Activated T-cell treated with anti-CD3 and anti-CD28 coated beads, Interleukin-2, amount 50 U/mL, for 48 hours (primary cell): ENCODE data around the gene FOXJ3.

ENCODE experiments used
- DNase-seq, 2 experiments: peaks; one replicate each; pipeline ENCODE4 v3.0.0-alpha.2; 2020

FOXJ3 gene

DNA sequence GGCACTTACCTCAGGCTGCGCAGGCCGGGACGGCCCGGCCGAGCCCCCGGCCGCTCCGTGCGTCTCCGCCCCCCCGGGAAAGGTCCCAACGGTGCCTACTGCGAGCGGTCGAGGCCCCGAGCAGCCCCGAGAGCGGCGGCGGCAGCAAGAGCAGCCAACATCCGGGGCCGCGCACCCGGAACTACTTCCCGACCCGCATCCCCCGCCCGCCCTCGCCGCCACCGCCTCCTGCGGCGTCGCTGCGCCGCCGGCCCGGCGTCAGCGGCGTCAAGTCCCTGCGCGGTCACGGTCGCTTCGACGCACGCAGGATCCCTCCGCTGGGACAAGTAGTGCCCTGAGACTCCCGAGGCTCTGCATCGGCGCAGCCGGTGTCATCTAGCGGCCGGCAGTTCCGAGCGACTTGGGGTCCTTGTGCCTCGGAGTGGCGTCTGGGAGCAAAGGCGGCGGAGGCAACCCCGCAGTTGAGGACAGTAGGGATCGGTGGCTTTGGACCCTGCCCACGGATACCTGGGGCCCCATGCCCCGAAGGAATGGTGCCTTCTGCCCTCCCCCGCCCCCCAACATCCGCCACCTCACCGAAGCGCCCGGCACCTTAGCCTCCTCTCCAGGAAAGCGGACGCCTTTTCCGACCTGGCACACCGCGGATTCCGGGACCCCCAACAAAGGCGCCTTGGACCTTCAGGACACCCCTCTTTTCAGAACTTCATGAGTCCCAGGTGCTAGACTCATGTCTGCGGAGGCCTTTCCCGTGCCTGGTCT is at the start of gene FOXJ3:
FOXJ3 (minus strand) TSS at position 186 of the 759 bp plus-strand sequence. CDS start 24,142 bp downstream, outside the sequence.
- peak; percentile 95 to 96 for DNase-seq

DNA sequence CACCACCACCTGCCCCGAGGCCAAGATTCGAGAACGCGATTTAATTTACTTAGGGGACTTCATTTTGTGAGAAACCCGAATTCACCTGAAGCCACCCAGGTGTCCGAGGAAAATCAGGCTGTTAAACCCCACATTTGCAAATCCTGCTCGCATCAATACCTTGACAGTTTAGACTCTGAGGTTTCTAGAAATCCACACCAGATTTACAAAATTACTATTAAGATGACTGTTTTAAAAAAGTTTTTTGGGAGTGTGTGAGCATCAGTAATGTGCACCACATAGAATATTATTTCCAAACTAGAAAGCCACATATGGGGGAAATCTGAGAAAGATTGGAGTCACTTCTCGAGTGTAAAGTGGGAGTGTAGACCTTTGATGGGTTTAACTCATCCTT is 46.2 kb upstream of the FOXJ3 start:
- no peak for DNase-seq

DNA sequence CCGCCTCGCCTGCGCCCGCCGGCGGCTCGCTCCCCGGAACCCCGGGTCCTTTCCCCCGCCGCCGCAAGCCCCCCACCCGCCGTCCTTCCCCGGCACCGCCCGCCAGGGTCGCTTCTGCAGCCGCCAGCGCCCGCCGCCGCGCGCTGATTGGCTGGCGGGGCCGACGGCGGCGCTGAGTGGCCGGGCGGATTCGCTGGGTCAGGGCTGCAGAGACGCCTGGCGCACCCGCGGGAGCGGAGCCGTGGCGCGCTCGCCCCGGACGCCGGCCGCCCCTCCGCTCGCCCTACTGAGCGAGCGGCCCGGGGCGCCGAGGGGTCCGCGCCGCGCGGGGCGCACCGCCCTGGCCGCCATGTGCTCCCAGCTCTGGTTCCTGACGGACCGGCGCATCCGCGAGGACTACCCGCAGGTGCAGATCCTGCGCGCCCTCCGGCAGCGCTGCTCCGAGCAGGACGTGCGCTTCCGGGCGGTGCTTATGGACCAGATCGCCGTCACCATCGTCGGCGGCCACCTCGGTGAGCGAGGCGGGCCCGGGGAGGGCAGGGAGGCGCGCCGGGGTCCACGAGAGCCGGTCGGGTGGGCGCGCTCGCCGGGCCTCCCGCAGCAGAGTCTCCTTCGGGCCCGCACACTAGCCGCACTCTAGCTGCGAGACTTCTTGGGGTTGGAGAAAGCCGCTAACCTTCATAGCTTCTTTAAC is 45.7 kb upstream of the FOXJ3 start, which contains the start of gene RIMKLA:
RIMKLA (plus strand) TSS at position 207 of the 694 bp plus-strand sequence; CDS start at position 350, 143 bp downstream.
- peak; percentile 63 to 78 for DNase-seq

DNA sequence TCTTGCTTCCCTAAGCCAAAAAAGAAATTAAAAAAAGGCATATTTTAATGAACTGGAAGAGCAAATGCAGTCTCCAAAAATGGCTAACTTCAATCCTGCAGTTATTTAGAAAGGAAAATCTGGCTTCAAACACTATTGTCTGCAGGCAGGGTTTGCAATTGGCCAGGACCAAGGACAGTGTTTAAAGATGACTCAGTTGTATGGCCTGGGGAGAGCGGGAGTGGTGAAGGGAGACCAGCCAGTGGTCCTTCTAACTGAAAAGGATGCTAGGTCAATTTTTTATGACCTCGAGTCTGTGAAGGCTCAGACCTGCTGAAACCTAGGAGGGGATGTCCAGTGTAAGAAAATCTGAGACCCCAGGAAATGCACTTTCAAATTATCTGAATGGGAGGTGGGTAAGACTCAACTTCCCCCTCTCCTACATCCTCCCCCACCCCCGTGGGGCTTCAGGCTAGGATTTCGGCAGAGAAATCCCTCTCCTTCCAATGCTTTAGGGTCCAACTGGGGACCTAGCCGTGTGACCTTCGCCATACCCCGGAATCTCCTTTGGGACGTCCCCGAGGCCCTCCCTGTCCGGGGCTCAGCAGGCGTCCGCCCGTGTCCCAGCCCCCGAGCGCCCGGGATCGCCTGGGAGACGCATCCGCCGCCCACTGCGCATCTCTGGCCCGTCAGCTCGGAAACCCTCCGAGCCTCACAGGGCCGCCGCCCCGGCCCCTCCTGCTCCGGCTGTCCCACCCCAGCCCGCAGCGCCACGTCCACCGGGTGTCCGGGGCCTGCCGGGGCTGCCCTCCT is 45.0 kb upstream of the FOXJ3 start:
- no peak for DNase-seq

DNA sequence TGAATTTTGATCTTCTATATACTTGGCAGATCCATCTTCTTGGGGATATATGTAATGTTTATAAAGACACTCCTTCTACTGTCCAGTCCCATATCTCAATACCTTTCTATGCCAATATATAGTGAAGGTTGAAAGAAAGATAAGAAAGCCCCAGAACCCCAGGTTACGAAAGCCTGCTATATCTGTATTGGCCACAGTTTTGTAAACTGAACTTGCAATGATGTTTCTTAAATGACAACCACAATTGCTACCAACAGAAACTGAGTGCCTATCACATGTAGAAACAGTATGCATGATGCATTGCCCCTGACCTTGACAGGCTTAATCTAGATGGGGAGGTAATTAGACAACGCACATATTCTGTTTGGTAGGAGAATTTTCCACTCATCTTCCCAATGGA is 37.8 kb upstream of the FOXJ3 start:
- DNase-seq, result no peak

DNA sequence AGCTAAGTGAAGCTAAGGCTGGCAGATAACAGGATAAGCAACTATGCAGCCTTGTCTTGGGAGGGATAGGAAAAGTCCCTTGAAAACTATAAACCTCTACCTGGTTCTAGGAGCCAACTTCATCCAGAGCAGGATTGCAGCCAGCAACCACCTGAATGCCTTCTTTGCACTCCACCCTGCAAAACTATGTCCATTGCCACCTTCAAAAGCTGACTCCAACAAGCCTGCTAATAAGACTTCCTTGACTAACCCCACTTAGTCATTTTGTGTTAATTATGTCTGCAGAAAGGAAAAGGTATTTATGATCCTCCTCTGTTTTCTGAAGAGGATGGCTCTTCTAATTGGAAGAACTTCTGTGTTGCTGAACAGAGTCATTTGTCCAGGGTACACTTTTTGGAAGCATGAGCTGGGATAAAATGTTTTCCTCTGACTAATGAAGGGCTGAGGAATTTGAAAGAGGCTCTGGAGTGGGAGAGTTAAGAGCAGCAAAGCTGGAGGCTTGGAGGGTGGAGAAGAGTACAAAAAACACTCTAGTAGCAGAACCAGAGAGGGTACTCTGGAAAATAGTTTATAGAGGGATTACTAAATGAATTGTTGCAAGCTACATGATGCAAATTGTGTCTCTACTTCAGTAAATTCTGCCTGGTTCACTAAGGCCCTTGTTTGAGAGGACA is 36.0 kb upstream of the FOXJ3 start:
- no peak for DNase-seq

DNA sequence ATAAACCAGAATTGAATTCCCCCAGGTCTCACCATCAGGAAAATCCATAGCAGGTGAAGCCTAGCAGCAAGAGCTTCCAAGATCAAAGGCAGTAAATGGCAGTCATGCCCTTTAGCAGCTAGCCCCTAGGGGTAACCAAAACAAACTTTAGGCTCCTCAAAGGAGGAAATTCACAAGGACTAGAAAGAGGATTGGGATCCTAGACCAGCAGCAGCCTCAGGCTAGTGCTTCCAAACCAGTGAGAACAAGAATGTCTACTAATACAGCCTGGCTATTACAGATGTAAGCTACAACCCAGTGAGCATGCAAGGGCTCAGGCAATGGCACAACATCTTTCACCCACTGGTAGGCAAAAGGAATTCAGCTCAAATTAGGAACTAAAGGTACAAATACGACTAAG is 34.4 kb upstream of the FOXJ3 start:
- no peak for DNase-seq

DNA sequence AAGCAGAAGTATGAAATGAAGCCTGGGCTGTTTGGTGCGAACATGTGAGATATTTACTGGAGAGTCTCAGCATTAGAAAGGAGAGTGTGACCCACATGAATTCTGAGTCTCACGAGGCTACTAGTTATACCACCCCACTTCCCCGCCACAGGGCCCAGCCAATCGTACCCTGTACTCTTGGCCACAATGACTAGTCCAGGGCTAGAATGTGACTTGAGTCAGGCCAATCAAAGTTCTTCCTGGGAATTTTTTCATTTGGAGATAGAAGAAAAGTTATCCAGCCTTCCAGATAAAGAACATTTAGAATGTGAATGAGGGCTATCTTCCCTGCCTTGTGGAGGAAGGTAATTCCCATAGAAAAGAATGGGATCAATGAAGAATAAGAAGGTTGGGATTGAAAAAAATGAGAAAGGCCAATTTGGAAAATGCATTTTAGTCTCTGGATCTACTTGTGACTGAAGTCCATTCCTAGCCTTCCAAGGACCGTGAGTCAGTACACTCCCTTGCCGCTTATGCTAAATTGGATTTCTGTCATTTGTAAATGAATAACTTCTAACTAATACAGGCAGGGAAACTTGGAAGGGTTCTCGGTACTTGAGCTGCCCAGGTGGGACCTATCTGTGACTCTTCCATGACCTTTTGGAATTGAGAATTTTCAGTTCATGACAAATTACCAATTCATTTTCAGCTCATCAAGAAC is 33.2 kb upstream of the FOXJ3 start:
- DNase-seq, result no peak

DNA sequence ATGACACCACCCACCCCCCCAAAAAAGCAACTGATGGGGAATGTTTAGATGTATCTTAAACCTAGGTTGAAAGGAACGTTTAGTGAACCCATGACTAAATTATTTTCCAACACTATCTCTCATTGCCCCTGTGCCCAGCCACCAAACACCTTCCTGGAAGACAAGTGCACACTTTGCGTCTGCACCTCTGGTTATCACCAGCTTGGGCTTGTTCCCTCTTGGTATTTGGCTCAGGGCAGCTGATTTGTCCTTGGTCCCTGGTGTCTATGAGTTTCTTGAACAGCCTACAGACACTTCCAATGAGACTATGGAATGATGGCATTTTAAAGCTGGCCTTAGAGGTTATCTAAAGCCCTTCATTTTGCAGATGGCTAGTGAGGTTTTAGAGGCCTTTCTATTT is 30.1 kb upstream of the FOXJ3 start:
- DNase-seq, result no peak

DNA sequence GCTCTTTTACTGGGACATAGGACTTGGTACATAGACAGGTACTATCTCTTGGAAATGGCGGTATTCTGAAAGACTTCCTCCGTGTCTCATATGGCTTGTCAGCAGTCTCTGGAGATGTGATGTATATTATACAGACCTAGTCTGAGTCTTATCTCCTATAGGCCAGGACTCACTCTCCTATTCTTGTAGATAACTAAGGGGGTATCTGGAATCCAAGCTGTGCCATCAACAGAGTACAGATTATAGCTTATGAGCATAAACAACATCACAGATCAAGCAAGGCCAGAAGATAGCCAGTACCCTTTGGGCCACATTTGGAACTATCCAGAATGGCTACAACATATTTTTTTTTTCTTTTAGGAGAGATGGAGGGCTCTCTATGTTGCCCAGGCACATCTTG is 29.5 kb upstream of the FOXJ3 start:
- DNase-seq, result no peak

DNA sequence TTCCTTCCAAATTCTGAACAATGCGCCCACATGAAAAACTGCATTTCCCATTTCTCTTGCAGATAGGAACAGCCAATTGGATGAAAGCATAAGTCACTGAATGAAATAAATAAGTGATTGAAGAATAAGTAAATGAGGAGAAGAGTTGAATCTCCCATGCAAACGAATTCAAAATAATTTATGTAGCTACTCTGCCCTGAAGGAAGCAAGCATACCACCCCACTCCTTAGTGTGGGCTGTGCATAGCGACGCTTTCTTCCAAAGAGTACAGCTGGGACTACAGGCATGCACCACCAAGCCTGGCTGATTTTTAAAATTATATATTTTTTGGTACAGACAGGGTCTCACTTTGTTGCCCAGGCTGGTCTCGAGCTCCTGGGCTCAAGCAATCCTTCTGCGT is 29.1 kb upstream of the FOXJ3 start:
- DNase-seq, result no peak

DNA sequence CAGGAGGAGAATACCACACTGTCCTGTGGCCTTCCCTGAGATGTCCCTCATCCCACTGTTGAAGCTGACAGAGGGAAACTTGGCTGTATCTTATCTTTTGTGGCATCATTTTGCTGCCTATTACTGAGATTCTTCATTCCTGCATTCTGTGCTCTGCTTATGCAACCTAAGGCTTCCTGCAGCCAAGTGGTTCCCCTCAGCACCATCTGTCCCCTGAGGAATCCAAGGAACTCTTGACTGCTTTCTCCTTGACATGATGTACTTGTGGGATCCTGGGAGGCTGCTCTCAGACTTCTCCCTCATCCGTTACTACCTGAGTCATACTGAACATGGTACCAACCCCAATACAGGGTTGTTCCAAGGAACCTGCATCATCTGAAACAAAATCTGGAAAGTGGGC is 24.4 kb upstream of the FOXJ3 start:
- DNase-seq, result no peak

DNA sequence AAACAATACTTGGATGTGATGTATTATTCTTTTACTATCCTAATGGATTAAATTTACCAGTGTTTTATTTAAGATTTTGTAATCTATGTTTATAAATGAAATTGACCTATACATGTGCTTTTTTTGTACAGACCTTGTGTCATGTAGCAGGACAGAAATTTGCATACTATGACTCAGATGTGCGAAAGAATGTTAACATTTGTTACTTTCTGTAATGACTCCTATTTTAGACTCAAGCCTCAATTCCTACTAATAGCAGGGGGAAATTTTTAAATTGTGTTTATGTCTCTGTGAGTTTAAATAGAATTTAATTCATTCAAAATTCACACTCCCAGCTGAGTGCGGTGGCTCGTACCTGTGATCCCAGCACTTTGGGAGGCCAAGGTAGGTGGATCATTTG is 23.8 kb upstream of the FOXJ3 start:
- no peak for DNase-seq

DNA sequence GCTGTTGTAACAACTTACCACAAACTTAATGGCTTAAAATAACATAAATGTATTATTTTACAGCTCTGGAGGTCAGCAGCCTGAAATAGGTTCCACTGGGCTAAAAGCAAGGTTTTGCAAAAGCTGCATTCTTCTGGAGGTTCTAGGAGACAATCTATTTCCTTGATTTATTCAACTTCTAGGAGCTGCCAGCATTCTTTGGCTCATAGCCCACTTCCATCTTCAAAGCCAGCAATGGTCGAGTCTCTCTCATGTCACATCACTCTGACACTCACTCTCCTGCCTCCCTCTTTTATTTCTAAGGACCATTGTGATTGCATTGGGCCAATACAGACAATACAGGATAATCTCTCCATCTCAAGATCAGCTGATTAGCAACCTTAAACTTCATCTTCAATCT is 15.1 kb upstream of the FOXJ3 start:
- no peak for DNase-seq

DNA sequence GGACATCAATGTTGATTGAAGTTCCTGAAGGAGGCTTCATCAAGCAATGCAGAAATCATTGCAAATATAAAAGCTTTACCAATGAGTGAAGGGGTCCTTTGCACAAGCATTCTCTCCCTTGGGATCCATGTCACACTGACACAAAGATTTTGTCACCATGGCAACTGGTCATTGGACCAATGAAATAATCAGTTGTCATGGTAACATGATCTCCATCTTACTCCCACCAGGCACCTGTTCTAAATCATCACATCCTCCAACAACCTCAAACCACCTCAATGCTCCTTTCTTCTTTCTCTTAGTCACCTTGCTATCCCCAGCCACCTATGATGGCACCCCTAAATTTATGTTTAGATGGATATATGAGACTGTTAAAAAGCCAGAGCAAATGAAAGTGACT is 13.5 kb upstream of the FOXJ3 start:
- no peak for DNase-seq

DNA sequence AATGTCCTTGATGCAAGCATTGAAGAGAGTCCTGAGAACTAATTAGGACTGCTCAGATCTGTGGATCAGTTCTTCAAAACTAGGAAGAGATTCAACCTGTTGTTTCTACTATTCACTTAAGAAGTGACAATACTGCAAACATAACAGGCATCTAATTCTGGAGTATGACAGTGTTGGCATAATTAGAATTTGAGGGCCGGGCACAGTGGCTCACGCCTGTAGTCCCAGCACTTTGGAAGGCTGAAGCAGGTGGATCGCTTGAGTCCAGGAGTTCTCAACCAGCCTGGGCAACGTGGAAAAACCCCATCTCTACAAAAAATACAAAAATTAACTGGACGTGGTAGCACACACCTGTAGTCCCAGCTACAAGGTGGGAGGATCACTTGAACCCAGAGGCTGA is 8.0 kb upstream of the FOXJ3 start:
- DNase-seq, result no peak

DNA sequence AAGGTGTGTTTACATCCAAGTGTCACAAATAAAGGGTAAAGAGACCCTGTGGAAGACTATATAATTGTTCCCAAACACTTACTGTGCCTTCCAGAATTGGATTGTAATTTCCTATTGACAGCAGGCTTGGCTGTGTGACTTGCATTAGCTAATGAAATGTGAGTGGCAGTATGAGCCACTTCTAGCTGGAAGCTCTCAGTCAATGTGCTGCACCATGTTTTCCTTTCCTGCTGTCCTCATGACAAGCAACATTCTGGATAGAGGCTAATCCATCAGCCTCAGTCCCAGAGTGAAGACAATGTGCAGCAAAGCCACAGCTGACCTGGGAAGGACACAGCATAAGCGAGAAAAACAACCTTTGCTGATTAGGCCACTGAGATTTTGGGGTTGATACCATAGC is 5.9 kb upstream of the FOXJ3 start:
- no peak for DNase-seq

DNA sequence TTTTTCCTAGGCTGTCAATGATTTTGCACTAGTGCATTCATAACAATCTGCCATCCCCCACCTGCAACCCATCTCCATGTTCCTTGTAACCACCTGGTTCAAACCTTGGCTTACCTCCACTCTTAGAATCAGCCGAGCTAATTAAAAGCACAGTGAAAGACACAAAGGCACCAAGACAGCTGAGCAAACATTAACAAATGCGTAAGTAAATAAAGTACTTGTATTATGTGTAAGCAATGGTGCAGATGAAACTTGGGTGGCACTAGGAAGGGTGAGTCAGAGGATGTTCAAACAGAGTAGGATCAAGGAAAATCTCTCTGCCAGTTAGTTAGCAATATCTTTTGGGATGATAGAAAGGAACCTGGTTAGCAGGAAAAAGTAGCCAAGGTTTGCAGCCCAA is 5.1 kb upstream of the FOXJ3 start:
- no peak for DNase-seq

DNA sequence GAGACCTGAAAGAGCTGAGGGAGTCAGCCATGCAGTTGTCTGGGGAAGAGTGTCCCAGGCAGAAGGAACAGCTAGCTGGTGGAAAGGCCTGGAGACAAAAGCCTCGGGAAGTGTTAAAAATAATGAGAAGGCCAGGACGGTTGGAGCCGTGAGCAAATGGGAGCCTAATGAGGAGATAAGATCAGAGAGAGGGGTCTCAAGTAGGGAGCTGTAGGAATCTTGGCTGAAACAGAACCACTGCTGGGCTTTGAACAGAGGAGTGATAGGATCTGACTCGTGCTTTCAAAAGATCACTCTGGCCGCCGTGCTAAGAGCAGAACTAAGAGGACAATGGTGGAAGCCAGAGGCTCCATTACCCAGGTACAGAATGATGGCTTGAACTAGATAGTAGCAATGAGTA is 1.9 kb upstream of the FOXJ3 start:
- no peak for DNase-seq

DNA sequence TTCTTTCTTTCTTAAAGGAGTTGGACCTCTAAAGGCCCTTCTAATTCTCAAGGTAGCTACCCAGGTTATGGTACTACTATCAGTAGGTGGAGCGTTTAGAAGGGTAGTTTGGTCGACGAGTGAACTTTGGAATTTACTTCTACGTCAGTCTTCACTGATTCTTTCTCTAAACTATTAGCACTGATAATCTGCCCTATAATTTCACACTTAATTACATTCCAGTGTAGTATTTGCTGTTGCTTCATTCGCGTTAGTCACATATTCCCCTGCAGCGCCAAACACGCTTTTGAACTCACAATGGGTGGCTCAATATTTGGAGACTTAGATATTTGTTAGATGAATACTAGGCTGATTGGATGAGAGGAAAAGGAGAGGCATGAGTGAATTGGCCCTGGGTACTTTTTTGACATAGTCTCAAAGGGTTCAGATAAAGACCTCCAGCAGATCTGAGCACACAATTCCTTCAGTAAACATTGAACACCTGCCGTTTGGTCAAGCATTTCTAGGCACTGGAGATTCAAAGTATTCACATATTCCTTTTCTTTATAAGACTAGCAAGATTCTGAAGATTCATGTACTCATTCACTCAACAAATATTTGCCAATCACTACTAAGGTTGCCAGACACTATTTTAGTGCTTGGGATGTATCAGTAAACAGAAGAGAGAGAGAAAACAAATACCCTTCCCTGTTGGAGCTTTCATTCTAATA is 929 bp upstream of the FOXJ3 start:
- no peak for DNase-seq

DNA sequence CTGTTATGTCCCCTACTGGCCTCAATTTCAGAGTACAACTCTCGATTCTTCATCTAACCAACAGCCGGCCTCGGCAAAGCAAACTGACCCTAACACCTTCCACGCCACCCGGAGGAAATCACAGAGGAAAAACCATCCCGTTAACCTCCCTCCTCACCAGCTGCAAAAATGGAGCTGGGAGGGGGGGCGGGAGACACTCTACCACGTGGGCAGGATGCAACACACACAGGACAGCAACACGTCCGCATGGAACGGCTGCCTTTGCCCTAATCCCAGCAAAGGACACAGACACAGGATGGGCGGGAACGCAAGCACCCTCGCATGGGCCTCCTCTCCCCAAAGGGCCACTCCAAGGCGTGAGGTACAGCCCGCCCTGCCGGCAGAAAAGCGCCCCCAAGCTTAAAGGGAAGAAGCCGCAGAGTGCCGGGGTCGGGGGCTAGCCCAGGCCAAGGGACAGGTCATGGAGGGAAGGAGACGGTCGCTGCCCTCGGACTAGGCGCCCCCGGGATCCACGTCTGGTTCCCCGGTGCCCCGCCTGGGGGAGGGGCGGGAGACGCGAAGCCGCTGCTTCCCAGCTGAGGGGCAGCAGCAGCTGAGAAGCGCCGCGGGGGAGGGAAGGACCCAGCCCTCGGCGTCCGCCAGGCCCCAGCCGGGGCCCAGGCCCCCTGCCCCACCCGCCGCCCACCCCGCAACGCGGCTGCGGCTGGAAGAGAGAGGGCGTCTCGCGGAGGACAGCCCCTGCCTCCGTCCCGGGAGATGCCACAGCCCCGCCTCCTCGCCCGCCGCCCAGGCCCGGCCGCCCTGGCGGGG is 590 bp downstream of the FOXJ3 start:
- peak in 1 of 2 experiments; percentile 59 for DNase-seq
